ENCODE measurements around the gene CFAP99.

- TF ChIP-seq CTCF (IDR thresholded peaks at IDR 0.05) (no peak), POLR2A (IDR thresholded peaks at IDR 0.05) (no peak)
Observed at GRCh38 chr4:2426069-2426397, 7.3 kb downstream of the CFAP99 start.
